ENCODE data around the gene FCHSD2. TPM values are rescaled to one million over a fixed set of nuclear protein-coding genes. Genes with fewer than 3 reads are reported as not detected.

FCHSD2 gene
- total and polyA plus RNA-seq, 9 of the 15 experiments (the other 6 are each of a cell fraction or from before 2014, with no cell fraction given): 1.8 to 14.7 (median 6.4) TPM

DNA sequence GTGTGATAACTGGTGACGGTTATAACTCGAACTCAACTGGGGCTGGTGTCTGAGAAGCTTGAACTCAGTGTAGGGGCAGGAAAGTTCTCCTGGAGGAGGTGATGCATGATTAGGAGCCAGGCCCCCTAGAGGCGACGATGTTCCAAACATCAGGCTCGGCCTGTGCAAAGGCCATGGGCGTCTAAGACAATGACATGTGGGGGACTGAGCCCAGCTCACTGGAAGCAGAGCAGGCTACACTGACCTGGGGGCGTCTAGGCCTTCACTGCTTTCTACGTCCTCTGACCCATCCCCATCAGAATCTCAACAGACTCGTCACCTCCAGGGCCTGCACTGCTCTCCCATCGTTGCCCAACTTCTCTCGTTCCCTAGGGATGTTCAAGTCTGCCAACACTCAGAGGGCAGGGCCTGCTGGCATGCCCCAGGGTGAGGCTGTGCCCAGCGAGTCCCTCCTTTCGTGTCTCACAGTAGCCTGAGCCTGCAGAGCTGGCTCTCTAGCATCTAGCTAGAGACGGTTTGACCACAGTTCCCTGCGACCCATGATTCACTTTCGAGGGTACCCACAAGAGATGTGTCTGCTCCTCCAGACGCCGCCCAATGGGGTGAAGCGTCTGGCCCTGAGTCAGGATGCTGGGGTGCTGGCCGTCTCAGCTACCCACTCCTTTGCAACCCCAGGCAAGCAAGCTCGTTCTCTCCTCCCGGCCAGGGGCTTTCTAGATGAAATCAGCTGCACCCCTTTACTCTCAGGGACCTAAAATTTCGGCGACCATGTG is 329.0 kb downstream of the FCHSD2 start (continued):
- TF ChIP-seq MAZ (CRISPR knock-in tag; conservative IDR thresholded peaks at IDR 0.05 in 1 of 2, IDR thresholded peaks at IDR 0.05 in 1 of 2) (0 out of 4 replicates have a peak, but pooled peaks of 1 of the 2 experiments have one; percentile 9), TCF7L2 (IDR thresholded peaks at IDR 0.05; ENCODE audit: low read depth, low read length) (no peak), FOXP1 (CRISPR knock-in tag; IDR thresholded peaks at IDR 0.05) (no peak), FOXA1 (IDR thresholded peaks at IDR 0.05; ENCODE audit: borderline replicate concordance) (no peak), ZSCAN32 (CRISPR knock-in tag; IDR thresholded peaks at IDR 0.05) (0 out of 2 replicates have a peak, but pooled peaks have one; percentile 31), ZNF354B (CRISPR knock-in tag; IDR thresholded peaks at IDR 0.05) (no peak), PTRF (tag; IDR thresholded peaks at IDR 0.05) (no peak), ZNF561 (CRISPR knock-in tag; conservative IDR thresholded peaks at IDR 0.05) (no peak), CBX1 (IDR thresholded peaks at IDR 0.05; ENCODE audit: low read depth) (0 out of 2 replicates have a peak, but pooled peaks have one; percentile 32), KDM1A (IDR thresholded peaks at IDR 0.05) (no peak), NCOR1 (IDR thresholded peaks at IDR 0.05) (no peak), RCOR1 (IDR thresholded peaks at IDR 0.05; ENCODE audit: borderline replicate concordance in 1 of 2, low read depth in 2 of 2, low read length in 2 of 2) (no peak), DDX20 (tag; IDR thresholded peaks at IDR 0.05; ENCODE audit: low read depth) (no peak), CHCHD3 (CRISPR knock-in tag; IDR thresholded peaks at IDR 0.05) (no peak), JUND (IDR thresholded peaks at IDR 0.05; ENCODE audit: borderline replicate concordance, low read depth, low read length) (0 out of 2 replicates have a peak, but pooled peaks have one; percentile 24), JUND (tag; IDR thresholded peaks at IDR 0.05; ENCODE audit: borderline replicate concordance, low read depth, low read length) (peak; percentile 57; the same call in 1 of the 3 replicates), ILF3 (IDR thresholded peaks at IDR 0.05; ENCODE audit: borderline replicate concordance) (no peak), SRSF7 (optimal IDR thresholded peaks at IDR 0.05; ENCODE audit: low read depth, low read length) (no peak), HDAC6 (IDR thresholded peaks at IDR 0.05; ENCODE audit: low read depth, low read length) (no peak), NR2F6 (CRISPR knock-in tag; IDR thresholded peaks at IDR 0.05) (no peak), HNRNPK (IDR thresholded peaks at IDR 0.05; ENCODE audit: low read depth, low read length, poor library complexity, severe bottlenecking) (no peak), TRIM24 (IDR thresholded peaks at IDR 0.05) (no peak), CHD2 (IDR thresholded peaks at IDR 0.05; ENCODE audit: low read depth, low read length) (no peak), HDAC8 (tag; IDR thresholded peaks at IDR 0.05) (no peak)
- TF ChIP-seq, protein P1, sequence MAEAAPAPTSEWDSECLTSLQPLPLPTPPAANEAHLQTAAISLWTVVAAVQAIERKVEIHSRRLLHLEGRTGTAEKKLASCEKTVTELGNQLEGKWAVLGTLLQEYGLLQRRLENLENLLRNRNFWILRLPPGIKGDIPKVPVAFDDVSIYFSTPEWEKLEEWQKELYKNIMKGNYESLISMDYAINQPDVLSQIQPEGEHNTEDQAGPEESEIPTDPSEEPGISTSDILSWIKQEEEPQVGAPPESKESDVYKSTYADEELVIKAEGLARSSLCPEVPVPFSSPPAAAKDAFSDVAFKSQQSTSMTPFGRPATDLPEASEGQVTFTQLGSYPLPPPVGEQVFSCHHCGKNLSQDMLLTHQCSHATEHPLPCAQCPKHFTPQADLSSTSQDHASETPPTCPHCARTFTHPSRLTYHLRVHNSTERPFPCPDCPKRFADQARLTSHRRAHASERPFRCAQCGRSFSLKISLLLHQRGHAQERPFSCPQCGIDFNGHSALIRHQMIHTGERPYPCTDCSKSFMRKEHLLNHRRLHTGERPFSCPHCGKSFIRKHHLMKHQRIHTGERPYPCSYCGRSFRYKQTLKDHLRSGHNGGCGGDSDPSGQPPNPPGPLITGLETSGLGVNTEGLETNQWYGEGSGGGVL (CRISPR knock-in tag; IDR thresholded peaks at IDR 0.05): no peak
- TF ChIP-seq, protein P2, sequence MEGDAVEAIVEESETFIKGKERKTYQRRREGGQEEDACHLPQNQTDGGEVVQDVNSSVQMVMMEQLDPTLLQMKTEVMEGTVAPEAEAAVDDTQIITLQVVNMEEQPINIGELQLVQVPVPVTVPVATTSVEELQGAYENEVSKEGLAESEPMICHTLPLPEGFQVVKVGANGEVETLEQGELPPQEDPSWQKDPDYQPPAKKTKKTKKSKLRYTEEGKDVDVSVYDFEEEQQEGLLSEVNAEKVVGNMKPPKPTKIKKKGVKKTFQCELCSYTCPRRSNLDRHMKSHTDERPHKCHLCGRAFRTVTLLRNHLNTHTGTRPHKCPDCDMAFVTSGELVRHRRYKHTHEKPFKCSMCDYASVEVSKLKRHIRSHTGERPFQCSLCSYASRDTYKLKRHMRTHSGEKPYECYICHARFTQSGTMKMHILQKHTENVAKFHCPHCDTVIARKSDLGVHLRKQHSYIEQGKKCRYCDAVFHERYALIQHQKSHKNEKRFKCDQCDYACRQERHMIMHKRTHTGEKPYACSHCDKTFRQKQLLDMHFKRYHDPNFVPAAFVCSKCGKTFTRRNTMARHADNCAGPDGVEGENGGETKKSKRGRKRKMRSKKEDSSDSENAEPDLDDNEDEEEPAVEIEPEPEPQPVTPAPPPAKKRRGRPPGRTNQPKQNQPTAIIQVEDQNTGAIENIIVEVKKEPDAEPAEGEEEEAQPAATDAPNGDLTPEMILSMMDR (IDR thresholded peaks at IDR 0.05 in 2 of 3, conservative IDR thresholded peaks at IDR 0.05 in 1 of 3; ENCODE audit: insufficient read depth in 2 of 3, low read depth in 1 of 3, low read length in 3 of 3): peak; percentile 61 to 88 (median 71); a peak in 5 of 6 replicates
- TF ChIP-seq, protein P3, sequence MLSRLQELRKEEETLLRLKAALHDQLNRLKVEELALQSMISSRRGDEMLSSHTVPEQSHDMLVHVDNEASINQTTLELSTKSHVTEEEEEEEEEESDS (CRISPR knock-in tag; IDR thresholded peaks at IDR 0.05): no peak

Measured in K562 (cell line).